ENCODE results near the gene FRS2.

Gene FRS2

GRCh38 chr12:69620921-69621320 is 150.7 kb downstream of the FRS2 start:
- no peak overlapping the region for H3K4me3 ChIP-seq (ENCODE audit: low read depth, low read length)

- H3K4me3 ChIP-seq (ENCODE audit: low read depth, low read length) = no peak overlapping the region
Measured at GRCh38 chr12:69621551-69621950, 151.4 kb downstream of the FRS2 start.

- H3K4me3 ChIP-seq (ENCODE audit: low read depth, low read length) = no peak overlapping the region
Measured at GRCh38 chr12:69623970-69624369, 153.8 kb downstream of the FRS2 start.

- no peak overlapping the region for H3K4me3 ChIP-seq (ENCODE audit: low read depth, low read length)
Measured at GRCh38 chr12:69627501-69627900, 157.3 kb downstream of the FRS2 start.

All from iPS-11a (cell line).